ENCODE data around the gene VRTN. TPM values are rescaled to one million over a fixed set of nuclear protein-coding genes. Genes with fewer than 3 reads are reported as not detected.

The VRTN gene
- total RNA-seq, 1 donor from 2014 or later: not detected

DNA sequence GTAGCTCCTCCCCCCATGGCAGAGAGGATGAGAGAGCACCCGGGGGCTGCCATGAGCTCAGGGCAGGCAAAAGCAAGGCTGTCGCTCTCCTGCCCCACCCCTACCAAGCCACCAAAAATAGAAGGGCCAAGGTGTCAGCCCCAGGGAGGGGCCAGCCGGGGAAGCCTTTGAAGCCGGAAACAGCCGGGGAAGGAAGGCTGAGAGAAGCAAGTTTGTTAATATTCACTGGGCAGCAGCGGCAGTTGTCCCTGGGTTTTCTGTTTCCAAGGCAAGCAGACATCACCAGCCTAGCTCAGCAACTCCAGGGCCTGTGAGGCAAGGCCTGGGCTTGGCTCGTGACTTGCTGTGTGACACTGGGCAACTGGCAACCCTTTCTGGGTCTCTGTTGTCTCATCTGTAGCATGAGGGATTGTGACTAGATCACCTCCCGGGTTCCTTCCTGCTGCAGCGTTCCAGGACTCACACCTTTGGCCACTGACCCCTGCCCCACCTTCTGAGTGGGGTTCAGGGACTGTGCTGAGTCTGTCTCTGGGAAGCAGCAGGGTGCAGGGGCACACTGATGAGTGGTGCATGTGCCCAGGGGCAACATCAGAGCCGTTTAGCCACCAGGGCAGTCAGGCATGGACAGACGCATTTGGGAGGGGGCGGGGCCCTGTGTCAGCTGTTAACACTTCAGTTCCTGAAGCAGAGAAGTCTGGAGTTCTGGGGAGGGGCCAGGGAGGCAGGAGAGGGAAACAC is 53.4 kb downstream of the VRTN start:
- H3K36me3 Mint-ChIP-seq (ENCODE audit: low read depth): no peaks in the 10 kb centered on the region

DNA sequence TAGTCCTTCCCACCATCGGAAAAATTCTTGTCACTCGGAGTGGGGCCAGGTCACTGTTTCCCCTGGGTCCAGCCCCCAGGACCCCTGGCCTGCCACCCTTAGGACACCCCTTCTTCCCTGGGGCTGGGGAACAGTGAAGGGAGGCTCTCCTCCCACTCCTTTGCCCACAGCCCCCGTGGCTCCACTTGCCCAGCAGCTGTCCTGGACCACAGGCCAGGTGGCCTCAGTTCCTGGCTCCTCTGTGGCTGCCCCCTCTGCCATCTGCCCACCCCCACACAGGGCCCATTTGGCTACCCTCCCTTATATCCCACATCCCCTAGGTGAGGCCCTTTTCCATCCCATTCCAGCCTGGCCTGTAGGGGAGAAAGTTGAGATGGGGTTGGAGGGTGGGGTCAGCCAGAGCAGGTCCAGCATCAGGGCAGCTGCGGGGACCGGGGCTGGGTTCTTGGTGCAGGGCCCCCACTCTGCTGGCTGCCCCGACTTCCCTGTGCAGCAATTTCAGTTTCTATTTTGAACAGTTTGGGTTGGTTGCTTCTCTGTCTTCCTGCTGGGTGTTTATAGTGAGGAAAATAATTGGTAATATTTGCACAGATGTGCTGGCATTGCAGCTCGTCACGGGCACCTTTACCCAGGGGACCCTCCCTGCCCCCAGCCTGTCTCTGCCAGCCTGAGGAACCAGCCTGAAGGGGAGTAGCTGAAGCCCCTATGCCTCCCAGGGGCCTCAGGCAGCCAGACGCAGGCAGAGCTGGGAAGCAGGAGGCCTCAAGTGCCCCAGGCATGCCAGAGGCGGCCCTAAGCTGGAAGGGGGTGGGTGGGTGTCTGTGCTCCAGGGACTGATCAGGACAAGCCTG is 54.4 kb downstream of the VRTN start:
- peak; percentile 25 for ATAC-seq (ENCODE audit: low read depth)
- intact Hi-C loops (cut with micrococcal nuclease): loop anchor here (2.0 to 5.0 kb wide), 3 partner anchors 100 to 540 kb away; partner anchors contain the start of genes ABCD4 and LTBP2
- ChIA-PET CTCF (no interaction called here), POLR2A (interaction anchor here (0.9 to 2.7 kb wide), 3 partner anchors 22 to 90 kb away, joined by 3 to 18 read pairs (median 4); partner anchors contain the start of genes ISCA2 and NPC2)
- peak; percentile 40 for DNase-seq
- Mint-ChIP-seq H3K36me3 (ENCODE audit: low read depth) (no peaks in the 10 kb centered on the region), H3K9me3 (no peaks in the 10 kb centered on the region), H3K4me3 (peak overlapping the region; percentile 87), H3K27me3 (no peaks in the 10 kb centered on the region), H3K27ac (peak overlapping the region; percentile 98), H3K4me1 (peaks cover 62% of the 10 kb centered on the region)
- TF ChIP-seq, protein P1, sequence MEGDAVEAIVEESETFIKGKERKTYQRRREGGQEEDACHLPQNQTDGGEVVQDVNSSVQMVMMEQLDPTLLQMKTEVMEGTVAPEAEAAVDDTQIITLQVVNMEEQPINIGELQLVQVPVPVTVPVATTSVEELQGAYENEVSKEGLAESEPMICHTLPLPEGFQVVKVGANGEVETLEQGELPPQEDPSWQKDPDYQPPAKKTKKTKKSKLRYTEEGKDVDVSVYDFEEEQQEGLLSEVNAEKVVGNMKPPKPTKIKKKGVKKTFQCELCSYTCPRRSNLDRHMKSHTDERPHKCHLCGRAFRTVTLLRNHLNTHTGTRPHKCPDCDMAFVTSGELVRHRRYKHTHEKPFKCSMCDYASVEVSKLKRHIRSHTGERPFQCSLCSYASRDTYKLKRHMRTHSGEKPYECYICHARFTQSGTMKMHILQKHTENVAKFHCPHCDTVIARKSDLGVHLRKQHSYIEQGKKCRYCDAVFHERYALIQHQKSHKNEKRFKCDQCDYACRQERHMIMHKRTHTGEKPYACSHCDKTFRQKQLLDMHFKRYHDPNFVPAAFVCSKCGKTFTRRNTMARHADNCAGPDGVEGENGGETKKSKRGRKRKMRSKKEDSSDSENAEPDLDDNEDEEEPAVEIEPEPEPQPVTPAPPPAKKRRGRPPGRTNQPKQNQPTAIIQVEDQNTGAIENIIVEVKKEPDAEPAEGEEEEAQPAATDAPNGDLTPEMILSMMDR (IDR thresholded peaks at IDR 0.05): no peak

More for the DNA sequence above, 53.4 kb downstream of the VRTN start:
- TF ChIP-seq, protein P1 (IDR thresholded peaks at IDR 0.05): no peak
- DNase-seq (peak; percentile 74), ATAC-seq (ENCODE audit: low read depth) (peak; percentile 90)
- H3K27me3 Mint-ChIP-seq: no peaks in the 10 kb centered on the region
- H3K4me1 Mint-ChIP-seq: peaks cover 54% of the 10 kb centered on the region
- intact Hi-C loops (cut with micrococcal nuclease): loop anchor here (1.0 to 5.0 kb wide), 6 partner anchors 39 to 541 kb away; partner anchors contain the start of genes ABCD4, ALDH6A1, ISCA2 and LIN52
- H3K9me3 Mint-ChIP-seq: no peaks in the 10 kb centered on the region
- peak overlapping the region; percentile 98 for H3K27ac Mint-ChIP-seq
- ChIA-PET POLR2A (interaction anchor here (0.7 to 2.7 kb wide), 7 partner anchors 23 to 1343 kb away, joined by 3 to 18 read pairs (median 3); partner anchors contain the start of genes ISCA2, NPC2, RBM25 and YLPM1), CTCF (interaction anchor here (1.5 kb wide), 1 partner anchor 38 kb away, joined by 5 read pairs; no protein-coding TSS in a partner anchor)
- H3K4me3 Mint-ChIP-seq: peak overlapping the region; percentile 87

DNA sequence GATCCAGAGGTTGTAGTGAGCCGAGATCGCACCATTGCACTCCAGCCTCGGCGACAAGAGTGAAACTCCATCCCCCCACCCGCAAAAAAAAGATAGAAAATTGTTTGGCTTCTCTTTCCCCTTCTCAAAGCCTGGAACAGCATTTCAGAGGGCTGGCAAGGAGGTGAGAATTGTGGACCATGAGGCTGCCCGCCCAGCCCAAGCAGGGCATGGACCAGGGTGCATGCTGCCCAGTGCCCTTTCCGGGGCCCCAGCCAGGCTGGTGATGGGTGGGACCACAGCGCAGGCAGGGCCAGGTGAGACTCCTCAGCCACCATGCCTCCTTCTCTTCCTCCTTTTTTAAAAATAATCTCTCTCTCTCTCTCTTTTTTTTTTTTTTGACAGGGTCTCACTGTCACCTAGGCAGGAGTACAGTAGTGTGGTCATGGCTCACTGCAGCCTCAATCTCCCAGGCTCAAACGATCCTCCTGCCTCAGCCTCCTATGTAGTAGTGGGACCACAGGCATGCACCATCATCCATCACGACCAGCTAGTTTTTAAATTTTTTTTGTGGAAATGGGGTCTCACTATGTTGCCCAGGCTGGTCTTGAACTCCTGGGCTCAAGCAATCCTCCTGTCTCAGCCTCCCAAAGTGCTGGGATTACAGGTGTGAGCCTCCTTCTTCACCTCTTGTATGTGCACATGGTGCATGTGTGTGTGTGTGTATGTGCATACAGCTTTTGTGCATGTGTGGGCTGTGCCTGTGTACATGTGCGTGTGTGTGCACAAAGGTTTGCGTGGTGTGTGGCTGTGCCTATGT is 55.5 kb downstream of the VRTN start:
- H3K9me3 Mint-ChIP-seq: no peaks in the 10 kb centered on the region
- H3K36me3 Mint-ChIP-seq (ENCODE audit: low read depth): no peaks in the 10 kb centered on the region
- TF ChIP-seq, protein P1 (IDR thresholded peaks at IDR 0.05): no peak
- no peaks in the 10 kb centered on the region for H3K27me3 Mint-ChIP-seq
- H3K27ac Mint-ChIP-seq: peak overlapping the region; percentile 98
- peaks cover 68% of the 10 kb centered on the region for H3K4me1 Mint-ChIP-seq
- DNase-seq (no peak), ATAC-seq (ENCODE audit: low read depth) (no peak)
- intact Hi-C loops (cut with micrococcal nuclease): loop anchor here (2.0 to 5.0 kb wide), 3 partner anchors 101 to 538 kb away; partner anchors contain the start of genes ABCD4 and LTBP2
- POLR2A ChIA-PET: no interaction called here
- CTCF ChIA-PET: no interaction called here
- no peak overlapping the region for H3K4me3 Mint-ChIP-seq

DNA sequence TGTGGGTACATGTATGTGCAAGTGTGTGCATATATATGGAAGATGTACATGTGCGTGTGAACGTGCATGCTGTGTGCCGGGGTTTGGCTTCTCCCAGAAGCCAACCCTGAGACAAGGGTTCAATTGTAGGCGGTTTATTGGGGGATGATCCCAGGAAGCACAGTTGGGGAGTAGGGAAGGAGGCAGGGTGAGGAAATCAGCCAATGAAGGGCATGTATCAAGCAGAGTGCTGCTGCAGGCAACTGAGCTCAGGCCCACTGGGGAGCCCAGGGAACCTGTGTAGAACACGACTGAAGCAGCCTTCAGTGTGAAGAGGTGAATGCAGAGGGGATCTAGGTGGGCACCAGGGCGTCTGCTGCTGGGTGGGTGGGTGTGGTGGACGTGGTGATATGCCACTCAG is 56.2 kb downstream of the VRTN start:
- H3K9me3 Mint-ChIP-seq: no peaks in the 10 kb centered on the region
- no peak for DNase-seq
- POLR2A ChIA-PET: no interaction called here

More for the DNA sequence above, 56.2 kb downstream of the VRTN start:
- TF ChIP-seq, protein P1 (IDR thresholded peaks at IDR 0.05): no peak
- no peak overlapping the region for H3K4me3 Mint-ChIP-seq
- H3K36me3 Mint-ChIP-seq (ENCODE audit: low read depth): no peaks in the 10 kb centered on the region
- H3K27ac Mint-ChIP-seq: peak overlapping the region; percentile 2
- CTCF ChIA-PET: no interaction called here
- no peak for ATAC-seq (ENCODE audit: low read depth)
- H3K27me3 Mint-ChIP-seq: no peaks in the 10 kb centered on the region
- intact Hi-C loops (cut with micrococcal nuclease): loop anchor here (5.0 kb wide), 2 partner anchors 208 to 538 kb away; partner anchors contain the start of gene LTBP2
- peaks cover 65% of the 10 kb centered on the region for H3K4me1 Mint-ChIP-seq

Data from activated B cell treated with CpG ODN at 0.5 μM for 24 hours (primary cell).